HG03442 (cell line): ENCODE data around the gene SAPCD1.

ENCODE experiments used
- ATAC-seq: cut with Tn5 transposase; IDR thresholded peaks from one replicate; pipeline ENCODE4 v1.9.1; 2021; ENCODE audit warnings: mild to moderate bottlenecking, moderate library complexity; ENCODE audit not compliant: unreplicated experiment

The SAPCD1 gene

DNA sequence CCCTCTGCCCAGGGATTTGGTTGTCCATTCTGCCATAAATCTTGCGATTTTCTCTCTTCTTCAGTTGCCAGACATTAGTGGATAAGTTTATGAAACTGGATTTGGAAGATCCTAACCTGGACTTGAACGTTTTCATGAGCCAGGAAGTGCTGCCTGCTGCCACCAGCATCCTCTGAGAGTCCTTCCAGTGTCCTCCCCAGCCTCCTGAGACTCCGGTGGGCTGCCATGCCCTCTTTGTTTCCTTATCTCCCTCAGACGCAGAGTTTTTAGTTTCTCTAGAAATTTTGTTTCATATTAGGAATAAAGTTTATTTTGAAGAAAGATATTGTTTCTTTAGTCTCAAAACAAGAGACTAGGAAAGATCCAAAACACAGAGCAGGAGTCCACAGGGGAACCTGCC lies at the start of gene SAPCD1:
Gene SAPCD1 (plus strand): TSS at position 301 of the 400 bp plus-strand sequence. CDS start 399 bp downstream, outside the sequence.
- ATAC-seq: no peak

- ATAC-seq: no peak
Measured at GRCh38 chr6:31713465-31713864, 49.0 kb upstream of the SAPCD1 start.

- no peak for ATAC-seq
Measured at GRCh38 chr6:31713991-31714684, 48.3 kb upstream of the SAPCD1 start.

DNA sequence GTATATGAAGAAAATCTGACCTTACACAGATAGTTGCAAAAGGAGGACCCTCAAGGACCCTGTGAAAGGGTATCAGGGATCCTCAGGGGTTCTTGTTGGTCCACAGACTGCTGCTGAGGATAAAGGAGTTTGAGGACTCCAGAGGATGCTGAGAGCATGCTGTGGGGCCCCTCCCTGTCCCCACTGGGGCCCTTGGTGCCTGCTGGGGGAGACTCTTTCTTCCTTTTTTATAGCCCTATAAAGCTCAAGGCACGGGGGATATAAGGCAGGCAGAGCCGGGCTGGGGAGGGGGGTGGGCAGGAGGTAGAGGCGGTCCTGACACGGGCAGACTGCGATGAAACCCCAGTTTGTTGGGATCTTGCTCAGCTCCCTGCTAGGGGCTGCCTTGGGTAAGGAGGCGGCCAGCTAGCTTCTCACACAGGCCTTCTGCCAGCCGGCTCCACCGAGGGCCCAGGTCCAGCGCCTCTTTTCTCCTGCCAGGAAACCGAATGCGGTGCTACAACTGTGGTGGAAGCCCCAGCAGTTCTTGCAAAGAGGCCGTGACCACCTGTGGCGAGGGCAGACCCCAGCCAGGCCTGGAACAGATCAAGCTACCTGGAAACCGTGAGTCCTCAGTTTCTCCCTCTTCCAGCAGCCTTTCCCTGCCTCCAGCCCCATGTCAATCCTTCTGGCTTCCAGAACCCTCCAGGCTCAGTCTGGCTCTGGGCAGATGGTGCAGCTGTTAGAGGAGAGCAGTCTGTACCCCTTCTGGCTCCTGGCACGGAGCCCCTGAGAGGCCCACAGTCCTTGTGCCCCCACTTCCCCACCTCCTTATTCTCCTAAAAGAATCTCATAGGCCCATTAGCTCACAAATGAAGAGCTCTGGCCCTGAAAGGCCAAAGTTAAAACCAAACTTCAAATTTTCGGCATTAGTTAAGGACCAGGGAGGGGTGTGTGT lies 47.2 kb upstream of the SAPCD1 start, which contains the start of gene LY6G6D:
Gene LY6G6D (plus strand): TSS at position 327 of the 937 bp plus-strand sequence. CDS start 8 bp downstream, at position 335.
- no peak for ATAC-seq

GRCh38 chr6:31717499-31718222 lies 44.8 kb upstream of the SAPCD1 start:
- ATAC-seq: no peak

- no peak for ATAC-seq
Measured at GRCh38 chr6:31718265-31718664, 44.2 kb upstream of the SAPCD1 start.

- no peak for ATAC-seq
Measured at GRCh38 chr6:31719001-31719400, 43.5 kb upstream of the SAPCD1 start.

GRCh38 chr6:31720196-31720770 lies 42.2 kb upstream of the SAPCD1 start:
- ATAC-seq: no peak

DNA sequence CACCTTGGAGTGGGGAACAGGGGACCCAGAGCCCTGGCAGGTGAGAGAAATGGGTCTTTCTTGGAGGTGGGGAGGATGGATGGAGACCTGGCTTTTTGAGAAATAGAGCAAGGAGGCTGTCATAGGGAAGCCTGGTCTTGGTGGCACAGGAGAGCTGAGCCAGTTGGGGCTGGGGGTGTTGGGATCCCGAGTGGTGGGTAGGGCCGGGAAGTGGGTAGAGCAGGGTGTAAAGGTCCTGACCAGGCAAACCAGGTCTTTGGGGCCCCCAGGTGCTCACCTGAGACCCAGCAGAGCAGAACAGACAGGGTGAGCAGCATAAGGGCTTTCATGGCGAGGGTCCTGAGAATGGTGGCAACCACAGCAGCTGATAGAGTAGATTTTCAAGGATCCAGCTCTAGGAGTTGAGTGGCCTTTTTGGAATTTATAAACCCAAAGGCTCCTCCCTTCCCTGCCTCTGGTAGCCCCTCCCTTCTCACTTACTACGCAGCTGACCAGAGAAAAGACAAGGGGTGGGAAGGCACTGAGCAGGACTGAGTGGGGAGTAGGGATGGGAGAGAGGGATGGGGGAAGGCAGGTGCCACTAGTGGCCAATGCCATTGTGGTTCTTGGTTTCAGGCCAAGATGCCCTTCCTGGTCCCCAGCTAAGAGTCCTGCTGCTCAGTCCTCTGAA lies 41.0 kb upstream of the SAPCD1 start, which contains the start of gene LY6G6C:
Gene LY6G6C (minus strand): TSS at position 396 of the 670 bp plus-strand sequence. CDS start 67 bp downstream, at position 329.
- no peak for ATAC-seq

GRCh38 chr6:31722173-31722572 lies 40.3 kb upstream of the SAPCD1 start:
- no peak for ATAC-seq

DNA sequence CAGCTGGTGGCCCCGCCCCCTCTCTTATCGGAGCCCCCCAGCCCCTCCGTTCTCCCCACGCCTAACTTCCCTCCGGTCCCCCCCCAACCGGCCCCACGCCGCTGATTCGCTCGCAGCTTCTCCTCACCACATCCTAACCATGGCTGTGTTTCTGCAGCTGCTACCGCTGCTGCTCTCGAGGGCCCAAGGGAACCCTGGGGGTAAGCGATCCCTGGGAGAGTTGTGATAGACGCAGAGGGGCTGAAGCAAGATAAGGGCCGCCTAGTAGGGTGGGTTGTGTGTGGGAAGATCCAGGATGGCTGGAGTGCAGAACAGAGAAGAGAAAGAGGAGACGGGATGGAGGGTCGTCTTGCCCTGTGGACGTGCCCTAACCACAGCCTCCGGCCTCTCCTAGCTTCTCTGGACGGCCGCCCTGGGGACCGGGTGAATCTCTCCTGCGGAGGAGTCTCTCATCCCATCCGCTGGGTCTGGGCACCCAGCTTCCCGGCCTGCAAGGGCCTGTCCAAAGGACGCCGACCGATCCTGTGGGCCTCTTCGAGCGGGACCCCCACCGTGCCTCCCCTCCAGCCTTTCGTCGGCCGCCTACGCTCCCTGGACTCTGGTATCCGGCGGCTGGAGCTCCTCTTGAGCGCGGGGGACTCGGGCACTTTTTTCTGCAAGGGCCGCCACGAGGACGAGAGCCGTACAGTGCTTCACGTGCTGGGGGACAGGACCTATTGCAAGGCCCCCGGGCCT lies 39.0 kb upstream of the SAPCD1 start, which contains the start of gene MPIG6B:
Gene MPIG6B (plus strand): TSS at position 129 of the 735 bp plus-strand sequence. CDS start 11 bp downstream, at position 140.
- ATAC-seq: no peak

GRCh38 chr6:31723980-31724691 lies 38.3 kb upstream of the SAPCD1 start:
- ATAC-seq: no peak

GRCh38 chr6:31725502-31726350 lies 36.7 kb upstream of the SAPCD1 start:
- no peak for ATAC-seq

- ATAC-seq: no peak
Measured at GRCh38 chr6:31727034-31727716, 35.3 kb upstream of the SAPCD1 start.

GRCh38 chr6:31727717-31728671 lies 34.5 kb upstream of the SAPCD1 start:
- ATAC-seq: no peak
